Loucy (cell line): ENCODE results near the gene PMEPA1.

Source experiments
- EZH2phosphoT487 ChIP-seq: fragments of 200-600 bp; IDR thresholded peaks from 2 replicates; pipeline ENCODE4 v1.6.1; 2018; ENCODE audit warnings: antibody characterized with exemption, mild to moderate bottlenecking, moderate library complexity, borderline replicate concordance
- TF ChIP-seq, protein P1 (sequence below): fragments of 200-600 bp; sonication (generic); conservative IDR thresholded peaks from 2 replicates; pipeline ENCODE4 v1.5.1; 2014; ENCODE audit warnings: mild to moderate bottlenecking, antibody characterized with exemption, low read length

GRCh38 chr20:57661746-57662455 is 47.9 kb downstream of the PMEPA1 start:
- TF ChIP-seq, protein P1, sequence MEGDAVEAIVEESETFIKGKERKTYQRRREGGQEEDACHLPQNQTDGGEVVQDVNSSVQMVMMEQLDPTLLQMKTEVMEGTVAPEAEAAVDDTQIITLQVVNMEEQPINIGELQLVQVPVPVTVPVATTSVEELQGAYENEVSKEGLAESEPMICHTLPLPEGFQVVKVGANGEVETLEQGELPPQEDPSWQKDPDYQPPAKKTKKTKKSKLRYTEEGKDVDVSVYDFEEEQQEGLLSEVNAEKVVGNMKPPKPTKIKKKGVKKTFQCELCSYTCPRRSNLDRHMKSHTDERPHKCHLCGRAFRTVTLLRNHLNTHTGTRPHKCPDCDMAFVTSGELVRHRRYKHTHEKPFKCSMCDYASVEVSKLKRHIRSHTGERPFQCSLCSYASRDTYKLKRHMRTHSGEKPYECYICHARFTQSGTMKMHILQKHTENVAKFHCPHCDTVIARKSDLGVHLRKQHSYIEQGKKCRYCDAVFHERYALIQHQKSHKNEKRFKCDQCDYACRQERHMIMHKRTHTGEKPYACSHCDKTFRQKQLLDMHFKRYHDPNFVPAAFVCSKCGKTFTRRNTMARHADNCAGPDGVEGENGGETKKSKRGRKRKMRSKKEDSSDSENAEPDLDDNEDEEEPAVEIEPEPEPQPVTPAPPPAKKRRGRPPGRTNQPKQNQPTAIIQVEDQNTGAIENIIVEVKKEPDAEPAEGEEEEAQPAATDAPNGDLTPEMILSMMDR: no peak
- no peak for TF ChIP-seq EZH2phosphoT487
